GM18507 (cell line): ENCODE data around the gene CCNB1IP1.
"Not testable (repeated sequence)": the region's sequence is repeated elsewhere in the genome, so short reads cannot be mapped to it uniquely, and the experiment has no call there.

ENCODE experiments used
- DNase-seq: peaks from one replicate; pipeline ENCODE4 v3.0.0; 2011; ENCODE audit warnings: low read depth; ENCODE audit not compliant: insufficient read length; ENCODE audit errors: extremely low spot score
- FAIRE-seq: peaks from 2 replicates; lab custom pipeline; 2011; peaks lifted over from hg19 to GRCh38; lab: Jason Lieb, UNC

CCNB1IP1 gene, protein sequence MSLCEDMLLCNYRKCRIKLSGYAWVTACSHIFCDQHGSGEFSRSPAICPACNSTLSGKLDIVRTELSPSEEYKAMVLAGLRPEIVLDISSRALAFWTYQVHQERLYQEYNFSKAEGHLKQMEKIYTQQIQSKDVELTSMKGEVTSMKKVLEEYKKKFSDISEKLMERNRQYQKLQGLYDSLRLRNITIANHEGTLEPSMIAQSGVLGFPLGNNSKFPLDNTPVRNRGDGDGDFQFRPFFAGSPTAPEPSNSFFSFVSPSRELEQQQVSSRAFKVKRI

GRCh38 chr14:20332788-20333493, at the start of gene CCNB1IP1:
Gene CCNB1IP1, minus strand, starts transcription at chr14:20333279. Its CDS starts 16,756 bp downstream, at chr14:20316523.
- FAIRE-seq (peak; percentile 99), DNase-seq (peak; percentile 75)

DNA sequence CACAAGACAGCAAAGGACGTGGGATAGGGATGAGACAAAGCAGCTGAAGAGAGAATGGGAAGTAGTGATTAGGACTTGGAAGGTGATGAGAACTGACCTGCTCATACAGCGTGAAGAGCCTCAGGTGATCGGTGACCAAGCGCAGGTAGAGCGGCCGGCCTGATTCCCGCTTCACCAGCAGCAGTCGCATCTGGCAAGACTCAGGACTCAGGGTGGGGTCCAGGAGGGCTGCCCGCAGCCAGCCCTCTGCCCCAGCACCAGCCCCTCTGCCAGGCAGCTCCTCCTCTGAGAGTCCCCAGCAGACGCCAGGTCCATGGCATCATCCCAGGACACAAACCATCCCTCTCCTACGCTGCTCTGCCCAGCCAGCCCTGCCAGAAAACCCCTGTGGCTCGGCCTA, 49.4 kb upstream of the CCNB1IP1 start:
- no peak for DNase-seq
- FAIRE-seq, result no peak

DNA sequence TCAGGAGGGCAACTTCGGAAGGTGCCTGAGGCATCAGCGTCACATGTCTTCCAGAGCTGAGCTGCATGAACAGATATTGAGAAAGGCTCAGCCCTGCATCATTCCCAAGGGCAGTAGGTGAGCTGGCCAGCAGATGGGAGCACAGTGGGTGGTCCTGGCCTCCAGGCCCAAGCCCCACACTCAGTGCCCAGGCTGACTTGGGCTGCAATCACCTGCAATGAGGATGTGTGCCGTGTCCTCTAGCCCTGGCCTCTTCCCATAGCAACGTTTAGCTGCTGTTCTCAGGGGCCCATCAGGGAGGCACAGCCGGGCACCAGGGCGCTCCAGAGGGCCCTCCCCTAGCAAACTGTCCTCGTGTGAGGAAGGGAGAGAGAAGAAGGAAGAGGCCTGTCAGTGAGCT, 48.3 kb upstream of the CCNB1IP1 start:
- no peak for DNase-seq
- FAIRE-seq, result no peak

- DNase-seq (no peak), FAIRE-seq (no peak)
These were observed 47.6 kb upstream of the CCNB1IP1 start for GRCh38 chr14:20380681-20381080.

DNA sequence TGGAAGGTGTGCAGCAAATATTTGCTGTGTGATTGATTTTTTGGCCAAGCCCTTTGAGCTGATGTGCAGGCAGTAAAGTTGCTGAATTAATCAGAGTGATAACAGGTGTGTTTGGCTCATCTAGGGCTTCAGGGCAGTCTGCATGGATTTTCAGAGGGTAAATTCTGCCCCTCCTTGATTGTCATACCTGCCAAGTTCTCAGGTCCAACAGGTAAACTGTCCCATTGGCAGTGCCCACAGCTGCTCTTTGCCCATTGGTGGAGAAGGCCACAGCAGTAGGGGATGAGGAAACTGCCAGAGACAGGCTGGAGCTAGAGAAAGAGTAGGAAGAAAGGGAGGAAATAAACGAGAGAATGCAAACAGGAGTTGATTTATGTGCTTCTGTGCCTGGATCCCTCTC, 46.7 kb upstream of the CCNB1IP1 start:
- no peak for FAIRE-seq
- DNase-seq, result no peak

GRCh38 chr14:20377171-20377570, 44.1 kb upstream of the CCNB1IP1 start:
- DNase-seq, result no peak
- FAIRE-seq, result no peak

DNA sequence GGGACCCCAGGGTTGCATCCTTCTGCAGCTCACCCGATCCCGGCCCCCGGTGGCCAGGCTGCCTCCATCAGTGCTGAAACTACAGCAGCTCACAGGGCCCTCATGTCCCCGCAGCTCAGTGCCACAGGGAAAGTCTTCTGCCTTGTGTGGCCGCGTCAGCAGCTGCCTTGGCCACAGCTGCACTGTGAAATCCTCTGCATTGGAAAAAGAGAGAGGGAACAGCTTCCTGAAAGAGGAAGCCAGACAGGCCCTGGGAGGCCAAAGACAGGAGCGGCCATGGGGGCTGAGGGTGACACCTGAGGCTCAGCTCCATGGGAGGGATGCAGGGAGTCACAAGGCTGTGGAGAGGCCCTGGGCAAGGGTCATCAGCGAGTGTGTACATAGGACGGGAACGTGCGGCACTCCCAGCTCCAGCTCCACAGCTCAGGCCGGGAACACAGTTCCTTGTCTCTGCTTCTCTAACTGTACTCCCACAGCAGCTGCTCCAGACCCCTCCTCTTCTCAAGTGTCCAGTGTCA, 43.1 kb upstream of the CCNB1IP1 start:
- FAIRE-seq (no peak), DNase-seq (no peak)

DNA sequence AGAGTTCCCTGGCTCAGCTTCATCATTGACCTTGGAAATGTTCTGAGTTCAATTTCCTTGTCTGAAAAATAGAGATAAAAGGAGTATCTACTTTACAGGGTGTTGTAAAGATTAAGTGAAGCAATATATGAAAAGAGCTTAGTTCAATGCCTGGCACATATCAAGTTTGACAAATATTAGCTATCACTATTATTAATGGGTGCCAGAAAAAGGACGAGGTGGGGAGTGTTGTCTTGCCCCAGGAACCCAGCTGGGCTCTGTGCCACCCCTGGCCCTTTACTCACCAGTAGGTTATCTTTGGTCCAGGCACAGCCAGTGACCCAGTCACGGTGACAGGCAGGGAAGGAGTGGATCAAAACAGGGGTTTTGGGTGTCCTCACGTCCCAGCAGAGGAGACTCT, 42.4 kb upstream of the CCNB1IP1 start:
- FAIRE-seq (no peak), DNase-seq (no peak)

DNA sequence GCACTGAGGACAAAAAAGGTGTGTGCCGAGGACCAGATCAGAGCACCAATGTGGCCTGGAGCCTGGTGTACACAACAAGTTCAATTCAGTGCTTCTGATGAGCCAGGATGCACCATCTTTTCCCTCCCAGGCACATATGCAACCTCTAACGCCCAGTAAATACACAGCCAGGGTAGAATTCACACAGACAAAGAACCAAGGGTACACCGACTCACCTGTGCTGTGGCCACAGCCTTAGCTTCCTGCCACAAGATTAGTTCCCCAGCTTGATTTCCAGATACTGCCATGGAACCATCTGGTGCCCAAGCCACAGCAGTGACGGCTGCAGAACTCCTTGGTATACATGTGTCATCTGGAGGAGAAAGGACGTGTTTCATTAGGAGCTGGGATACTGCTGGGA, 39.7 kb upstream of the CCNB1IP1 start:
- FAIRE-seq (no peak), DNase-seq (no peak)

GRCh38 chr14:20365928-20366327, 32.8 kb upstream of the CCNB1IP1 start:
- FAIRE-seq (no peak), DNase-seq (no peak)

DNA sequence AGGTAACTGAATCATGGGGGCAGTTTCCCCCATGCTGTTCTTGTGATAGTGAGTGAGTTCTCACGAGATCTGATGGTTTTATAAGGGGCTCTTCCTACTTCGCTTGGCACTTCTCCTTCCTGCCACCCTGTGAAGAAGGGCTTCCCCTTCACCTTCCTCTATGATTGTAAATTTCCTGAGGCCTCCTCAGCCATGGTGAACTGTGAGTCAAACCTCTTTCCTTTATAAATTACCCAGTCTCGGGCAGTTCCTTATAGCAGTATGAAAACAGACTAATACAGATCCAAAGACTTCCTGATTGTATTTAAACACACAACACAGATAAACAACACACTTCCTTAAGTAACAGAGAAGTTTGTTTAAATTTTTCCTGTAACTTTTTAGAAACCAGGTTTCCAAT, 25.4 kb upstream of the CCNB1IP1 start:
- DNase-seq, FAIRE-seq: not testable (repeated sequence)

- no peak for FAIRE-seq
- DNase-seq, result no peak
These were observed 23.3 kb upstream of the CCNB1IP1 start for GRCh38 chr14:20356422-20356821.

GRCh38 chr14:20350860-20351259, 17.8 kb upstream of the CCNB1IP1 start:
- no peak for DNase-seq
- FAIRE-seq, result no peak

GRCh38 chr14:20350282-20350681, 17.2 kb upstream of the CCNB1IP1 start:
- FAIRE-seq (no peak), DNase-seq (no peak)

GRCh38 chr14:20347747-20348146, 14.7 kb upstream of the CCNB1IP1 start:
- no peak for DNase-seq
- no peak for FAIRE-seq

DNA sequence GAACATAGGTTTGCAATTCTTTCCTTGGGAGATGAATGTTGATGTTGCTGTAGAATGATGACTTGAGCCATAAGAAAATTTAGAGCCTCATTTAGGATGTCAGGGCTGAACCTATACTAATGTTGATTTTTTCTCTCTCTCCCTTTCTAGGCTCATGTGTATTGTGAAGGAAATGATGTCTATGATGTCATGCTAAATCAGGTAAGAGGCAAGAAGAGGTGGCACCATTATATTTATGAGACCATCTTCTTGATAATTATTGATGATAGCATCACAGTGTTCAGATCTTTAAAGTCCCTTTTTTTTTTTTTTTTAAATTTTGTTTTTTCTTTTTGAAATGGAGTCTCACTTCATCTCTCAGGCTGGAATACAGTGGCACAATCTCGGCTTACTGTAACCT, 13.6 kb upstream of the CCNB1IP1 start:
- no peak for DNase-seq
- FAIRE-seq, result no peak

DNA sequence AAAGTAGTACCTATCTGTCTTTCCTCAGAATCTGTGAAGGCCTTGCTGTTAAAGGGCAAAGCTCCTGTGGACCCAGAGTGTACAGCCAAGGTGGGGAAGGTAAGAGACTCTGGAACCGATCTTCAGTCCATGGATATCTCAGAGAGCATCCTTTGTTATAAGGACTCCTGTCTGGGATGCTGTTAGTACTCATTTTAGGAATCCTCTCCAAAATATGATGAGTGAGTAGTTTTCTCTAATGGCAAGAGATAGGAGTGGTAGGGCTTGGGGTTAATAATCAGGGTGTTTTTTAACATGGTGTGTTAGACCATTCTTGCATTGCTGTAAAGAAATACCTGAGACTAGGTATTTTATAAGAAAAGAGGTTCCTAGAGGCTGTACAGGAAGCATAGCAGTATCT, 12.3 kb upstream of the CCNB1IP1 start:
- FAIRE-seq (no peak), DNase-seq (no peak)

DNA sequence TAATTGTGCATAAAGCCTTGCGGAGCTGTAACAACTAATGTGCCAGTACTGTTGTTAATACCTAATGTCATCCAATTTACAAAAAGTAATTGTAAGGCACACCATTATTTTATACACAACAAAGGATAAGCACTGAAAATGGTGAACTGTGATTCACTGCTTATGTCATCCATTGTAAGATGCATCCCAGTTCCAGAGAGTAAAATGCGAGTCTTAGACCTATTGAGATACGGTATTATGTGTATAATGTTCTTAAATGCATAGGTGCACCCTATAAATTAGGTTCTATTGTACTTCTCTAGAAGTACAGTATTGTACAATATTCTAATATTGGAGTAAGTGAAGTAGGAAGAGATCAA, 10.8 kb upstream of the CCNB1IP1 start:
- FAIRE-seq, result no peak
- DNase-seq, result no peak

GRCh38 chr14:20343092-20343861, 10.2 kb upstream of the CCNB1IP1 start, which contains the start of gene PARP2:
Gene PARP2, plus strand, starts transcription at chr14:20343635. Its CDS starts 7 bp downstream, at chr14:20343642.
- DNase-seq (peak; percentile 87), FAIRE-seq (peak; percentile 99)

DNA sequence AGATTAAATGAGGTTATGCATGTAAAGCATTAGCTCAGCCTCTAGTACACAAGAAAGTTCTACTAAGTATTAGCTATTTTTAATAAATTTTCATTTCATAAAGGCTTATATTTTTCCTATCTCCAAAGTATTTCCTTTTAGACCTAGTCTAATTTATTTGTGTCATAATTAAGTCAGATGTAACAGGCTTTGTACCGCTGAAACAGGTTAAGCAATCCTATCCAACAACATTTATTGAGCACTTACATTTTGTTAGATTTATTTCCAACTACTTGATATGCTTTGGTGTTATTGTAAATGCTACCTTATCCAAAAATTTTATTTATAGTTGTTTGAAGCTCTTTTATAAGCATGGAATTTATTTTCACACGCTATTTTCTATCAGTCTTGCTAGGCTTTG, 8.6 kb upstream of the CCNB1IP1 start:
- no peak for DNase-seq
- FAIRE-seq, result no peak
